SK-N-MC (cell line): ENCODE results near the gene USH1G.
"Not testable (repeated sequence)": the region's sequence is repeated elsewhere in the genome, so short reads cannot be mapped to it uniquely, and the experiment has no call there.

ENCODE experiments used
- DNase-seq: peaks from one replicate; pipeline ENCODE4 v3.0.0-alpha.2; 2011; ENCODE audit warnings: low read depth, low spot score
- H3K27ac ChIP-seq: fragments of 200-600 bp; sonication (generic); 2 replicates; pipeline ENCODE4 v1.5.1; 2016; ENCODE audit warnings: mixed run types
- H3K36me3 ChIP-seq: fragments of 200-600 bp; sonication (generic); 2 replicates; pipeline ENCODE4 v1.6.1; 2017; ENCODE audit warnings: antibody characterized with exemption, low read length, mixed read lengths; ENCODE audit not compliant: insufficient read depth
- H3K4me3 ChIP-seq: fragments of 200-600 bp; sonication (generic); 2 replicates; pipeline ENCODE4 v1.5.1; 2016
- H3K9ac ChIP-seq: fragments of 200-600 bp; sonication (generic); 2 replicates; pipeline ENCODE4 v1.8.0; 2017; ENCODE audit warnings: mixed run types, mixed read lengths; ENCODE audit not compliant: insufficient read length
- H3K9me3 ChIP-seq: fragments of 200-600 bp; sonication (generic); 2 replicates; pipeline ENCODE4 v1.6.1; 2017; ENCODE audit warnings: low read depth, mild to moderate bottlenecking, antibody characterized with exemption, low read length, moderate library complexity, mixed read lengths
- EZH2 ChIP-seq: fragments of 200-600 bp; sonication (generic); IDR thresholded peaks from one replicate; pipeline ENCODE4 v1.6.1; 2017; ENCODE audit warnings: antibody characterized with exemption
- FOXP2 ChIP-seq: optimal IDR thresholded peaks from 2 replicates; pipeline ENCODE3; 2011; ENCODE audit warnings: mild to moderate bottlenecking, moderate library complexity; ENCODE audit not compliant: insufficient read depth; ENCODE audit errors: extremely low read length, control extremely low read depth
- POLR2AphosphoS5 ChIP-seq: IDR thresholded peaks from 2 replicates; pipeline ENCODE4 v1.6.1; 2012; ENCODE audit warnings: mild to moderate bottlenecking, low read depth, low read length, borderline replicate concordance

The USH1G gene

GRCh38 chr17:74919440-74920305 is 3.4 kb downstream of the USH1G start:
- H3K27ac ChIP-seq, result no peak overlapping the region
- no peak overlapping the region for H3K9ac ChIP-seq
- no peaks in the 10 kb centered on the region for H3K9me3 ChIP-seq
- no peak for DNase-seq
- no peak overlapping the region for H3K4me3 ChIP-seq
- H3K36me3 ChIP-seq, result no peaks in the 10 kb centered on the region
- no peak for TF ChIP-seq FOXP2
- TF ChIP-seq EZH2, result no peak
- no peak for TF ChIP-seq POLR2AphosphoS5

- DNase-seq, result no peak
- no peaks in the 10 kb centered on the region for H3K36me3 ChIP-seq
- no peak overlapping the region for H3K27ac ChIP-seq
- TF ChIP-seq EZH2, result no peak
- TF ChIP-seq POLR2AphosphoS5, result no peak
- TF ChIP-seq FOXP2, result no peak
- no peak overlapping the region for H3K9ac ChIP-seq
- H3K4me3 ChIP-seq, result no peak overlapping the region
- no peaks in the 10 kb centered on the region for H3K9me3 ChIP-seq
Observed at GRCh38 chr17:74918906-74919305, 4.1 kb downstream of the USH1G start.

- Histone ChIP-seq H3K4me3 (no peak overlapping the region), H3K36me3 (no peaks in the 10 kb centered on the region), H3K9me3 (no peaks in the 10 kb centered on the region), H3K9ac (no peak overlapping the region), H3K27ac (no peak overlapping the region)
- TF ChIP-seq FOXP2 (no peak), POLR2AphosphoS5 (no peak), EZH2 (no peak)
- DNase-seq, result no peak
Observed at GRCh38 chr17:74917430-74917829, 5.6 kb downstream of the USH1G start.

GRCh38 chr17:74916851-74917199 is 6.2 kb downstream of the USH1G start:
- Histone ChIP-seq H3K27ac (no peak overlapping the region), H3K9ac (no peak overlapping the region), H3K9me3 (no peaks in the 10 kb centered on the region), H3K4me3 (no peak overlapping the region), H3K36me3 (no peaks in the 10 kb centered on the region)
- no peak for DNase-seq
- TF ChIP-seq EZH2 (no peak), POLR2AphosphoS5 (no peak)

- no peak overlapping the region for H3K27ac ChIP-seq
- no peak overlapping the region for H3K9ac ChIP-seq
- no peaks in the 10 kb centered on the region for H3K9me3 ChIP-seq
- TF ChIP-seq EZH2 (no peak), FOXP2 (no peak), POLR2AphosphoS5 (no peak)
- DNase-seq, result no peak
- H3K36me3 ChIP-seq, result no peaks in the 10 kb centered on the region
- no peak overlapping the region for H3K4me3 ChIP-seq
Observed at GRCh38 chr17:74916136-74916850, 6.8 kb downstream of the USH1G start.

- not testable (repeated sequence) for H3K9me3 ChIP-seq, H3K4me3 ChIP-seq, H3K9ac ChIP-seq, H3K36me3 ChIP-seq, H3K27ac ChIP-seq, DNase-seq
Observed at GRCh38 chr17:74911423-74911822, 11.6 kb downstream of the USH1G start.

GRCh38 chr17:74909097-74909496 is 14.0 kb downstream of the USH1G start:
- DNase-seq, H3K9ac ChIP-seq, H3K9me3 ChIP-seq, H3K27ac ChIP-seq, H3K36me3 ChIP-seq, H3K4me3 ChIP-seq: not testable (repeated sequence)

- no peaks in the 10 kb centered on the region for H3K9me3 ChIP-seq
- H3K27ac ChIP-seq, result no peak overlapping the region
- H3K36me3 ChIP-seq, result no peaks in the 10 kb centered on the region
- no peak overlapping the region for H3K9ac ChIP-seq
- no peak overlapping the region for H3K4me3 ChIP-seq
- TF ChIP-seq EZH2, result no peak
- no peak for DNase-seq
Observed at GRCh38 chr17:74907012-74907411, 16.0 kb downstream of the USH1G start.

GRCh38 chr17:74906214-74906793 is 16.8 kb downstream of the USH1G start:
- H3K27ac ChIP-seq, DNase-seq, H3K4me3 ChIP-seq, H3K36me3 ChIP-seq, H3K9ac ChIP-seq, H3K9me3 ChIP-seq: not testable (repeated sequence)
